HG03342 (cell line): Measurements from ENCODE around the gene SLC12A4.
A peak's percentile ranks its signal among the peaks of the same experiment; 100 is the strongest.
"Not testable (repeated sequence)": the region's sequence is repeated elsewhere in the genome, so short reads cannot be mapped to it uniquely, and the experiment has no call there.

Experiments used
- ATAC-seq: cut with Tn5 transposase; IDR thresholded peaks from one replicate; pipeline ENCODE4 v1.9.1; 2021; ENCODE audit warnings: mild to moderate bottlenecking, moderate library complexity; ENCODE audit not compliant: unreplicated experiment

Gene SLC12A4

GRCh38 chr16:67988675-67989074, 20.2 kb upstream of the SLC12A4 start:
- ATAC-seq = no peak

GRCh38 chr16:67987460-67988160, 19.2 kb upstream of the SLC12A4 start:
- ATAC-seq = no peak

GRCh38 chr16:67986949-67987348, 18.5 kb upstream of the SLC12A4 start:
- ATAC-seq = no peak

- no peak for ATAC-seq
Observed at GRCh38 chr16:67982011-67982696, 13.7 kb upstream of the SLC12A4 start.

- ATAC-seq = no peak
Observed at GRCh38 chr16:67979955-67980678, 11.7 kb upstream of the SLC12A4 start, which contains the start of gene DPEP3. DPEP3 (minus strand) TSS chr16:67980499; CDS start chr16:67980380, 119 bp downstream.

GRCh38 chr16:67977469-67978227, 9.2 kb upstream of the SLC12A4 start:
- ATAC-seq = no peak

- ATAC-seq = no peak
Observed at GRCh38 chr16:67977005-67977404, 8.6 kb upstream of the SLC12A4 start.

GRCh38 chr16:67976205-67976604, 7.8 kb upstream of the SLC12A4 start:
- ATAC-seq = no peak

- ATAC-seq = no peak
Observed at GRCh38 chr16:67975321-67976105, 7.1 kb upstream of the SLC12A4 start.

GRCh38 chr16:67972285-67972684, 3.8 kb upstream of the SLC12A4 start:
- ATAC-seq = not testable (repeated sequence)

- ATAC-seq = no peak
Observed at GRCh38 chr16:67971111-67971510, 2.7 kb upstream of the SLC12A4 start.

GRCh38 chr16:67969254-67970039, 1.0 kb upstream of the SLC12A4 start:
- no peak for ATAC-seq

GRCh38 chr16:67967958-67968399, 458 bp downstream of the SLC12A4 start:
- peak; percentile 23 for ATAC-seq

- no peak for ATAC-seq
Observed at GRCh38 chr16:67967183-67967957, 1.1 kb downstream of the SLC12A4 start.

- no peak for ATAC-seq
Observed at GRCh38 chr16:67966549-67967182, 1.8 kb downstream of the SLC12A4 start.

GRCh38 chr16:67965668-67966548, 2.5 kb downstream of the SLC12A4 start:
- no peak for ATAC-seq

GRCh38 chr16:67964477-67965131, 3.8 kb downstream of the SLC12A4 start:
- no peak for ATAC-seq
